Loucy (cell line): ENCODE measurements around the gene SYT13.

Experiments
- EZH2phosphoT487 ChIP-seq: fragments of 200-600 bp; IDR thresholded peaks from 2 replicates; pipeline ENCODE4 v1.6.1; 2018; ENCODE audit warnings: antibody characterized with exemption, mild to moderate bottlenecking, moderate library complexity, borderline replicate concordance
- TF ChIP-seq, protein P1 (sequence below): fragments of 200-600 bp; sonication (generic); conservative IDR thresholded peaks from 2 replicates; pipeline ENCODE4 v1.5.1; 2014; ENCODE audit warnings: mild to moderate bottlenecking, antibody characterized with exemption, low read length

- no peak for TF ChIP-seq EZH2phosphoT487
- TF ChIP-seq, protein P1, sequence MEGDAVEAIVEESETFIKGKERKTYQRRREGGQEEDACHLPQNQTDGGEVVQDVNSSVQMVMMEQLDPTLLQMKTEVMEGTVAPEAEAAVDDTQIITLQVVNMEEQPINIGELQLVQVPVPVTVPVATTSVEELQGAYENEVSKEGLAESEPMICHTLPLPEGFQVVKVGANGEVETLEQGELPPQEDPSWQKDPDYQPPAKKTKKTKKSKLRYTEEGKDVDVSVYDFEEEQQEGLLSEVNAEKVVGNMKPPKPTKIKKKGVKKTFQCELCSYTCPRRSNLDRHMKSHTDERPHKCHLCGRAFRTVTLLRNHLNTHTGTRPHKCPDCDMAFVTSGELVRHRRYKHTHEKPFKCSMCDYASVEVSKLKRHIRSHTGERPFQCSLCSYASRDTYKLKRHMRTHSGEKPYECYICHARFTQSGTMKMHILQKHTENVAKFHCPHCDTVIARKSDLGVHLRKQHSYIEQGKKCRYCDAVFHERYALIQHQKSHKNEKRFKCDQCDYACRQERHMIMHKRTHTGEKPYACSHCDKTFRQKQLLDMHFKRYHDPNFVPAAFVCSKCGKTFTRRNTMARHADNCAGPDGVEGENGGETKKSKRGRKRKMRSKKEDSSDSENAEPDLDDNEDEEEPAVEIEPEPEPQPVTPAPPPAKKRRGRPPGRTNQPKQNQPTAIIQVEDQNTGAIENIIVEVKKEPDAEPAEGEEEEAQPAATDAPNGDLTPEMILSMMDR, result no peak
Measured at GRCh38 chr11:45209891-45210699, 76.0 kb downstream of the SYT13 start.
